GM12801 (cell line): ENCODE data around the gene SYVN1.

Experiments
- CTCF ChIP-seq: IDR thresholded peaks from one replicate; pipeline ENCODE4 v1.5.1; 2011; ENCODE audit warnings: control low read depth; ENCODE audit not compliant: insufficient read length; ENCODE audit errors: extremely low read depth

SYVN1 gene

GRCh38 chr11:65134240-65134951 lies at the start of gene SYVN1:
SYVN1 (minus strand) TSS chr11:65134519; CDS start chr11:65133601, 918 bp downstream.
- no peak for TF ChIP-seq CTCF

GRCh38 chr11:65183201-65183891 lies 49.0 kb upstream of the SYVN1 start:
- TF ChIP-seq CTCF: no peak

GRCh38 chr11:65182258-65183170 lies 48.2 kb upstream of the SYVN1 start:
- no peak for TF ChIP-seq CTCF

- no peak for TF ChIP-seq CTCF
Observed at GRCh38 chr11:65181569-65182257, 47.4 kb upstream of the SYVN1 start, which contains the start of gene CAPN1. CAPN1 (plus strand) TSS chr11:65181928; CDS start chr11:65182702, 774 bp downstream.

GRCh38 chr11:65180877-65181568 lies 46.7 kb upstream of the SYVN1 start:
- TF ChIP-seq CTCF: no peak

GRCh38 chr11:65172600-65172999 lies 38.3 kb upstream of the SYVN1 start:
- no peak for TF ChIP-seq CTCF
